Measurements from ENCODE around the gene MYCBPAP. TPM values are rescaled to one million over a fixed set of nuclear protein-coding genes. Genes with fewer than 3 reads are reported as not detected.

MYCBPAP gene
- total RNA-seq, 2 donors from 2014 or later, result 8.9 to 24.3 TPM

- H3K27me3 Mint-ChIP-seq (ENCODE audit: low read depth), result no peaks in the 10 kb centered on the region
- no peaks in the 10 kb centered on the region for H3K9me3 Mint-ChIP-seq
- H3K4me3 Mint-ChIP-seq, result no peak overlapping the region
- H3K4me1 Mint-ChIP-seq (ENCODE audit: low read depth), result peaks cover 19% of the 10 kb centered on the region
- ATAC-seq (replicated peaks in 1 of 2) (no peak), DNase-seq (no peak)
- H3K27ac Mint-ChIP-seq, result no peak overlapping the region
- no peaks in the 10 kb centered on the region for H3K36me3 Mint-ChIP-seq (ENCODE audit: insufficient read depth in 2 of 2)
These were observed 11.0 kb downstream of the MYCBPAP start for GRCh38 chr17:50519141-50519834.

GRCh38 chr17:50520483-50520882 is 12.2 kb downstream of the MYCBPAP start:
- peaks cover 13% of the 10 kb centered on the region for H3K4me1 Mint-ChIP-seq (ENCODE audit: low read depth)

DNA sequence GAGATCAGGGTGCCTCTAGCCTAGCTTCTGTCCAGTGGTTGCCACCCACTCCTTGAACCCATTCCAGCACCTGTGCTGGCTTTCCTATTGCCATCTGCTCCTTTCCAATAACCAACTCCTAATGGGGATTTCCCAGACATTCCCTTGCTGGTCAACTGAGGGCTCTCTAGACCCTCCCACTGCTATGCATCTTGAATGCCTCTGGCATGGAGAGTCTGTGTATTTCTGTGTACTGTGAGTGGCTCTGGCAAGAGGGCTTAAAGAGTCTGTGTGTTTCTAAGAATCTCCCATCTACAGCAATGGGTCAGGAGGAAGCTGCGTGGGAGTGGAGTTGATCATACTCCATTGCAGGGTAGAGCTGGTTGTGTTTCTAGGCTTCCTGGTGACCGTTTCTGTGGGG is 13.3 kb downstream of the MYCBPAP start:
- Mint-ChIP-seq H3K27me3 (ENCODE audit: low read depth) (no peaks in the 10 kb centered on the region), H3K4me3 (no peak overlapping the region), H3K4me1 (ENCODE audit: low read depth) (peaks cover 8% of the 10 kb centered on the region), H3K36me3 (ENCODE audit: insufficient read depth in 2 of 2) (no peaks in the 10 kb centered on the region), H3K9me3 (no peaks in the 10 kb centered on the region), H3K27ac (no peak overlapping the region)
- no peak for ATAC-seq (replicated peaks in 1 of 2)
- no peak for DNase-seq

More at GRCh38 chr17:50520483-50520882, 12.2 kb downstream of the MYCBPAP start:
- ATAC-seq (replicated peaks in 1 of 2) (no peak), DNase-seq (no peak)
- H3K27ac Mint-ChIP-seq, result peak overlapping the region; percentile 35
- no peaks in the 10 kb centered on the region for H3K9me3 Mint-ChIP-seq
- H3K4me3 Mint-ChIP-seq, result no peak overlapping the region
- no peaks in the 10 kb centered on the region for H3K36me3 Mint-ChIP-seq (ENCODE audit: insufficient read depth in 2 of 2)
- H3K27me3 Mint-ChIP-seq (ENCODE audit: low read depth), result no peaks in the 10 kb centered on the region

- H3K4me1 Mint-ChIP-seq (ENCODE audit: low read depth), result no peaks in the 10 kb centered on the region
- DNase-seq (no peak), ATAC-seq (replicated peaks in 1 of 2) (no peak)
- no peak overlapping the region for H3K4me3 Mint-ChIP-seq
- H3K27ac Mint-ChIP-seq, result no peak overlapping the region
- H3K27me3 Mint-ChIP-seq (ENCODE audit: low read depth), result no peaks in the 10 kb centered on the region
- no peaks in the 10 kb centered on the region for H3K9me3 Mint-ChIP-seq
- no peaks in the 10 kb centered on the region for H3K36me3 Mint-ChIP-seq (ENCODE audit: insufficient read depth in 2 of 2)
These were observed 14.5 kb downstream of the MYCBPAP start for GRCh38 chr17:50522766-50523165.

GRCh38 chr17:50523208-50523607 is 15.0 kb downstream of the MYCBPAP start:
- no peaks in the 10 kb centered on the region for H3K4me1 Mint-ChIP-seq (ENCODE audit: low read depth)
- H3K27ac Mint-ChIP-seq, result no peak overlapping the region
- ATAC-seq (replicated peaks in 1 of 2) (no peak), DNase-seq (no peak)
- no peak overlapping the region for H3K4me3 Mint-ChIP-seq
- no peaks in the 10 kb centered on the region for H3K27me3 Mint-ChIP-seq (ENCODE audit: low read depth)
- no peaks in the 10 kb centered on the region for H3K9me3 Mint-ChIP-seq
- no peaks in the 10 kb centered on the region for H3K36me3 Mint-ChIP-seq (ENCODE audit: insufficient read depth in 2 of 2)

GRCh38 chr17:50524838-50525237 is 16.6 kb downstream of the MYCBPAP start:
- Mint-ChIP-seq H3K27ac (no peak overlapping the region), H3K27me3 (ENCODE audit: low read depth) (peaks cover 10% of the 10 kb centered on the region), H3K9me3 (no peaks in the 10 kb centered on the region), H3K4me3 (no peak overlapping the region), H3K4me1 (ENCODE audit: low read depth) (no peaks in the 10 kb centered on the region), H3K36me3 (ENCODE audit: insufficient read depth in 2 of 2) (no peaks in the 10 kb centered on the region)
- ATAC-seq (replicated peaks in 1 of 2) (no peak), DNase-seq (no peak)

GRCh38 chr17:50527155-50527762 is 19.0 kb downstream of the MYCBPAP start:
- no peak overlapping the region for H3K4me3 Mint-ChIP-seq
- peaks cover 33% of the 10 kb centered on the region for H3K27me3 Mint-ChIP-seq (ENCODE audit: low read depth)
- H3K4me1 Mint-ChIP-seq (ENCODE audit: low read depth), result no peaks in the 10 kb centered on the region
- DNase-seq (no peak), ATAC-seq (replicated peaks in 1 of 2) (no peak)
- no peak overlapping the region for H3K27ac Mint-ChIP-seq
- no peaks in the 10 kb centered on the region for H3K36me3 Mint-ChIP-seq (ENCODE audit: insufficient read depth in 2 of 2)
- H3K9me3 Mint-ChIP-seq, result no peaks in the 10 kb centered on the region

- Mint-ChIP-seq H3K36me3 (ENCODE audit: insufficient read depth in 2 of 2) (no peaks in the 10 kb centered on the region), H3K9me3 (no peaks in the 10 kb centered on the region), H3K27ac (no peak overlapping the region), H3K27me3 (ENCODE audit: low read depth) (peaks cover 40% of the 10 kb centered on the region), H3K4me1 (ENCODE audit: low read depth) (no peaks in the 10 kb centered on the region), H3K4me3 (no peak overlapping the region)
- DNase-seq (no peak), ATAC-seq (replicated peaks in 1 of 2) (no peak)
These were observed 19.8 kb downstream of the MYCBPAP start for GRCh38 chr17:50527949-50528474.

DNA sequence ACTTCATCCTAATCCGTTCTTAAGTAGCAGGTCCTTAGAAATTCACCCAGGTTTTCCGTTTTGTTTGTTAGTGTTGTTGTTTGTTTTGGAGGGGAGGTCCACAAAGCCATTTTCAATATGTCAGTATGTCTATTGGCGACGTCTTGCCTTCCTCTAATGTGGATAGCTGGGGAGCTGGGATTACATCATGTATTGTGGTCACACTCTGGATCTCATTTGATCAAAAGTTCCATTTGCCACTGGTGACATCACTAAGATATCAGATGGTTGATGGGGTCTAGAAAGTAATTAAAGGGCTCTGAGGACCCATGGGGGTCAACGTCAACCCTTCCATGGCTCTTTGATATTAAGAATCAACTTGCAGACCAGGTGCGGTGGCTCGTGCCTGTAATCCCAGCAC is 21.6 kb downstream of the MYCBPAP start:
- DNase-seq (no peak), ATAC-seq (replicated peaks in 1 of 2) (no peak)
- H3K27ac Mint-ChIP-seq, result no peak overlapping the region
- H3K4me3 Mint-ChIP-seq, result no peak overlapping the region
- peaks cover 59% of the 10 kb centered on the region for H3K27me3 Mint-ChIP-seq (ENCODE audit: low read depth)
- peaks cover 18% of the 10 kb centered on the region for H3K4me1 Mint-ChIP-seq (ENCODE audit: low read depth)
- H3K9me3 Mint-ChIP-seq, result no peaks in the 10 kb centered on the region
- H3K36me3 Mint-ChIP-seq (ENCODE audit: insufficient read depth in 2 of 2), result no peaks in the 10 kb centered on the region

GRCh38 chr17:50531428-50532025 is 23.3 kb downstream of the MYCBPAP start:
- DNase-seq (no peak), ATAC-seq (replicated peaks in 1 of 2) (no peak)
- Mint-ChIP-seq H3K27ac (no peak overlapping the region), H3K9me3 (no peaks in the 10 kb centered on the region), H3K4me1 (ENCODE audit: low read depth) (peaks cover 18% of the 10 kb centered on the region), H3K27me3 (ENCODE audit: low read depth) (peaks cover 59% of the 10 kb centered on the region), H3K36me3 (ENCODE audit: insufficient read depth in 2 of 2) (no peaks in the 10 kb centered on the region), H3K4me3 (no peak overlapping the region)

DNA sequence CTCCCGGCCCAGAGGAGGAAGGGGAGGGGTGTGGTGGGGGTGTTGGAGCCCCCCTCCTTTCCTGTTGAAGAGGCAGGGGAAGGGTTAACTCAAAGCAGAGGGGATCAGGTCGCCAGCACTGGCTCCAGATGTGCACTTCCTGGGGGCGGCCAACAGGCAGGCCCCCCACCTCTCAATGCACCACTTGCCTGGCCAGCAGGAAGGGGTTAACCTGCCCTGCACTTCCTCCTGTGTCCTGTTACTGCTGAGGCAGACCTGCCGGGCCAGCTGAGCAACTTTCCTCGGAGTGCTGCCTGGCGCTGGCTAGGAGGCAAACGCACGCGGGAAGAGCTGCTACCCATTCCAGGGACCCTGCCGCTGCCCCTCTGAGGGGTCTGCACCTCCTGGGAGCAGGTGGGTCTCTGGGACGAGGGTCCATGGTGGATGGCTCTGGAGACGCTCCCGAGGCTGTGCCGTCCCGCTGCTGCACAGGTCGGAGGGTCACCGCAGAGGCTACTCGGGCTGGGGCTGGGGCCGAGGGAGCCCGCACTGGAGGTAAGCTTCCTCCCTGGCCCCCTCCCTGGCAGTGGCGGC is 24.3 kb downstream of the MYCBPAP start, which contains the start of gene EPN3:
Gene EPN3, plus strand, starts transcription at position 284 of the 573 bp plus-strand sequence. CDS start 3,822 bp downstream, outside the sequence.
- DNase-seq, result no peak
- Mint-ChIP-seq H3K27me3 (ENCODE audit: low read depth) (peaks cover 59% of the 10 kb centered on the region), H3K36me3 (ENCODE audit: insufficient read depth in 2 of 2) (no peaks in the 10 kb centered on the region), H3K4me3 (no peak within 1 kb of the TSS), H3K27ac (no peak within 1 kb of the TSS), H3K9me3 (no peaks in the 10 kb centered on the region), H3K4me1 (ENCODE audit: low read depth) (peaks cover 18% of the 10 kb centered on the region)
- ATAC-seq (replicated peaks in 1 of 2), result no peak

- Mint-ChIP-seq H3K27ac (no peak overlapping the region), H3K27me3 (ENCODE audit: low read depth) (peaks cover 59% of the 10 kb centered on the region), H3K4me3 (no peak overlapping the region), H3K36me3 (ENCODE audit: insufficient read depth in 2 of 2) (no peaks in the 10 kb centered on the region), H3K4me1 (ENCODE audit: low read depth) (peaks cover 18% of the 10 kb centered on the region), H3K9me3 (no peaks in the 10 kb centered on the region)
- ATAC-seq (replicated peaks in 1 of 2), result no peak
- no peak for DNase-seq
These were observed 24.9 kb downstream of the MYCBPAP start for GRCh38 chr17:50533185-50533584.

DNA sequence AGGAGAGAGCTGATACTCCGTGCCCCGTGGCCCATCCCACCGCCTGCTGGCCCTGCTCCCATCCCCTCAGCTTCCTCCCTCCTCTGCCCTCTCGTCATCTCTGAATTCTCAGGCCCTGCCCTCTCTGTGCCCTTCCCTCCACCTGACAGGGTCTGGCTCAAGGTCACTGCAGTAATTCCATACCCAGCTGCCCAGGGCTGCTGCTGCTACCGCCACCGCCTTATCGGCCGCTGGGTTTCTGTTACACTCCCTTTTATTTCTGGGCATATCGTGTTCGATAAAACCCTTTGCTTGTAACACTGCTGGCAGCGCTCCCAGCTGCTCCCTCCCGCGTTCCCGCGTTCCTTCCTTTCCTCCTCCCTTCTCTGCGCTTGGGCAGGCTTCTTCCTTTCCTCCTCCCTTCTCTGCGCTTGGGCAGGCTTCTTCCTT is 25.5 kb downstream of the MYCBPAP start:
- Mint-ChIP-seq H3K27ac (no peak overlapping the region), H3K4me1 (ENCODE audit: low read depth) (peaks cover 18% of the 10 kb centered on the region), H3K36me3 (ENCODE audit: insufficient read depth in 2 of 2) (no peaks in the 10 kb centered on the region), H3K27me3 (ENCODE audit: low read depth) (peaks cover 59% of the 10 kb centered on the region), H3K4me3 (peak overlapping the region; percentile 24 to 56), H3K9me3 (no peaks in the 10 kb centered on the region)
- ATAC-seq (replicated peaks in 1 of 2) (no peak), DNase-seq (no peak)

All from activated T-cell treated with anti-CD3 and anti-CD28 coated beads, Interleukin-2, amount 50 U/mL, for 72 hours (primary cell).